Glomerular visceral epithelial cell (primary cell): ENCODE results near the gene GFAP.

Experiments used
- DNase-seq: peaks from one replicate; pipeline ENCODE4 v3.0.0-alpha.2; 2016; ENCODE audit errors: extremely low spot score

The GFAP gene

GRCh38 chr17:44862278-44862914, 52.9 kb downstream of the GFAP start:
- no peak for DNase-seq

GRCh38 chr17:44859701-44860100, 55.6 kb downstream of the GFAP start:
- no peak for DNase-seq

- DNase-seq = no peak
Observed at GRCh38 chr17:44854192-44854591, 61.1 kb downstream of the GFAP start.
